Stimulated activated CD8-positive, alpha-beta memory T cell treated with anti-CD3 and anti-CD28 coated beads, Interleukin-15, amount 100 ng/mL, for 24 hours (primary cell): ENCODE data around the gene MAP4K4.

ENCODE experiments used
- DNase-seq: peaks from one replicate; pipeline ENCODE4 v3.0.0-alpha.2; 2020; ENCODE audit warnings: low read depth

The MAP4K4 gene

DNA sequence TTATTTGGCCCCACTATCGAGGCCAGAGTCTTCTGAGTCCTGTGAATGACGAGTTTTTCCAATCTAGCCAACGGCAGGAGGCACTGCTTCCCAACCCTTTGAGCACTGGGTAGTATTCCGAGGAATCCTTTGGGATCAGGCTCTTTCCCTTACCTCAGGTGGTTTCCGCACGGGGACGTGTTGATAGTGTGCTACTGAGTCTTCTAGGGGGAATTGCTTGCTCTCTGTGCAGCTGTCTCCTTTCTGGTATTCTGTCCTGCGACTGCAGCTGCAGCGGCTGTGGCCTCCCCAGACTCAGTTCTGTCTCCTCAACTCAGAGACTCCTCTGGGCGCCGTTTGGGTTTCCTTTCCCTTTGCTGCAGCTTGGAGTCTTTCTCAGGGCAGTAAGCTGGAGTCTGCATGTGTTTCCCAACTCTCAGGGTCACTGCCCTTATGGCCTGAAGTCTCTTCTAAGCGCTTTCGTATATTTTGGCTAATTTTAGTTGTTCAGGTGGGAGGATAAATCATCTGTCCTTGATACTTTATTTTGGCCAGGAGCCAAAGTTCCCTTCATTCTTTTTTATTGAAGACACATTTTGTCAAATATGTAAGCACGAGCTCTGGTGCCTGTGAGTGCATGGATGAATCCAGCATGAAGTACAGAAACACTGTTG, 118.4 kb downstream of the MAP4K4 start:
- no peak for DNase-seq

DNA sequence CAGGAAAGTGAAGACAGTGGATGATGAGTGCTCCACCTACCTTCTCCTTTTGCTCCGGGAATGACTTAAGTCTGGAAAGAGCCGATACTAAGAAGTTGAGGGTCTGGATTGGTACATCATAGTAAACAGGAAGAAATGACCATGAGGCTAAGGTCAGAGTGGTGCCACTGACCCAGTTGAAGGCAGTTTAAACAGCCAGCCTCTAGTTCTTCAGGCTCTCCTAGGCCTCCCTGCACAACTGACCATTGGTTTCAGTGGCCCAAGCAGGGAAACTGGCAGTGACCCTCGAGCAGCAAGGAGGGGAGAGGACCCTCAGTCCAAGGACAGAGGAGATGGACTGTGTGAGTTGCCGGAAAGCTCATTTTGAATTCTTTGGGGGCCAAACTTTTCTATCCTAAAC, 119.1 kb downstream of the MAP4K4 start:
- DNase-seq = no peak

DNA sequence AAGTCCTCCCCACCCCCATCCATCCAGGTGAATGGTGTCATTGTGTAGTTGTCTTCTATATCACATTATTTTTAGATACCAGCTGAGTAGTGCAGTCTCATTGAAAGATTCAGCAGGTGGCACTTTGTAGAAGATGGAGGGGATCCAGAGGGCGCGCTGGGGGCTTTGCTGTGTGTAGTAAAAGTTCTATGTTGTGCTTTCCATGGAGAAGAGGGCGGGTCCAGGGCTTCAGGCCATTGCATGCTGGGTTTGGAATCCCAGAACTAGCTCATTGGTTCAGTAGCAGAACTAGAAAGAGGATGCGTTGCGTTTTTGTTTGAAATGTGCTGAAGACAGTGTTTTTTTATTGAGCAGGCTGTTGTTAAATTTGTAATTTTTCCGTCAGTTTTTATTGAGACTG, 120.0 kb downstream of the MAP4K4 start:
- DNase-seq = no peak

DNA sequence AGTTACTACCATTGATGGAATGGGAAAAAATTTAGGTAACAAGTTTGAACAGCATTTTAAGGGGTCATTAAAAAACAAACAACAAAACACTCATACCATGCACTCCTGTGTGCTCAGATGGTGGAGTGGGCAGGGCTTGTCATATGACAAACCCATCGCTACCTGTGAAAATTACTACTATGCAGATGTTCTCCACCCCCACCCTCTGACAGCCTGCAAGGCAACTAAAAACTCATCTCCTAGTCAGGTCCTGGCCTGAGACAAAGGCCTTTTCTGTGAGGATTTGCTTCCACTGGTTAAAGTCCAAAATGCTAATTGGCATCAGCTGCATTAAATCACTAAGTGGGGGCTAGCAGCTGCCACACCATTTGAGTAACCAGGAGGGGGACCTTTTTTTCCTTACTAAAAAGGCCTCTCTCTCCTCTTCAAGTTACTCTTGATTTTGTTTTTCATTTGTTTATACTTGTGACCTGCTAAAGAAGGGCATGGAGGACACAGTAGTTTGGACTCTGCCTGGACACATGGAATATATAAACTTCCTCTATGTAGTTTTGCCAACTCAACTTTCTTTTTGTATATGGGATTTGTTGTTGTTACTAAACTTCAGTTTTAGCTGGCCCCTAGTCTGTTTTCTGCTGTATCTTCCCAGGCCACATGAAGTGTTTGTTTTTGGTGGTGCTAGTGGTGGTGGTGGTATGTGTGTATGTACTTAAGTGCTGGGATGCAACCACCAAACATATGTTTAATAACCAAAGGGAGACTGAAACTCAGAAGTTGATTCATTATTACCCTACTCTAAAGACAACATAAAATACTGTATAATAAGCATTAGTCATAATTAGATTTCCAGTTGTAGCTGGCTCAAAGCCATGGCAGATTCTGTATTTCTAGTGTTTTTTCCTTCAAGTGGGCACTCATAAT, 121.3 kb downstream of the MAP4K4 start:
- no peak for DNase-seq

DNA sequence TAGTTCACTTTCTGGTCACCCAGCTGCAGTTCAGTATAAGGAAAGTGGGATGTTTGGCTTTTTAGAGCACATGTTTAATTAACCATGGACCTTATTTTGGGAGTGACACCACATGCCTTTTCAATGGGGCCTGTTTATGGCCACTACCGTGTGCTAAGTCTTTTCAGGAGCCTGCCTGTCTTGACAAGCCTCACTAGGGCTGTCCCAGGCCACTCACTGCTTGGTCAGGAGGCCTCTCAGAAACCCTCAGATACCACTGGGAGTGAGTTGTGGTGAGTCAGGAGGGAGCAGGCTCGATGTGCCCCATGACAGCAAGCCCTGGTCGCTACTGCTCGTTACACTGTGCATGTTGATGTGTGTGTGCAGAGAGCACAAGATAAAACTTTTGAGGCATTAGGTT, 123.0 kb downstream of the MAP4K4 start:
- DNase-seq = no peak

DNA sequence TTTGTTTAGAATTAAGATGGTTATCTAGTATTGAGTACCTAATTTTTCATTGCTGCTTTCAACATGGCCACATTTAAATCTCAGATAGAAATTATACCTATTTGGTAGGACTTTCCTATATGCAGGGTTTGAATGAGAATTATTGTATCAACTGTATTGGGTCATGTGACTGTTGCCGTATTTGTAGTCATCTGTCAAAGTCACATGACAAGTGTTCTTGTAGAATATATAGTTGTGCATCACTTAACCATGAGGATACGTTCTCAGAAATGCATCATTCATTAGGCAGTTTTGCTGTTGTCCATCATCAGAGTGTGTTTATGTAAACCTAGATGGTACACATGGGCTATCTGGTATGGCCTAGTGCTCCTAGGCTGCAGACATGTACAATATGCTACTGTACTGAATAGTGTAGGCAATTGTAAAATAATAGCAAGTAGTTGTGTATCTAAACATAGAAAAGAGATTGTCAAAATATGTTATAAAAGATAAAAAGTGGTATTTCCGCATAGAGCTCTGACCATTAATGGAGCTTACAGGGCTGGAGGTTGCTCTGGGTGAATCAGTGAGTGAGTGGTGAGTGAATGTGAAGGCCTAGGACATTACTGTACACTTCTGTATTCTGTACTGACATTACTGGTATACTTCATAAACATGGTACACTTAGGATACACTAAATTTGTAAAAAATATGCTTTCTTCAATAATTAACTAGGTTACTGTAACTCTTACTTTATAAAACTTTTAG, 123.7 kb downstream of the MAP4K4 start:
- DNase-seq = no peak

DNA sequence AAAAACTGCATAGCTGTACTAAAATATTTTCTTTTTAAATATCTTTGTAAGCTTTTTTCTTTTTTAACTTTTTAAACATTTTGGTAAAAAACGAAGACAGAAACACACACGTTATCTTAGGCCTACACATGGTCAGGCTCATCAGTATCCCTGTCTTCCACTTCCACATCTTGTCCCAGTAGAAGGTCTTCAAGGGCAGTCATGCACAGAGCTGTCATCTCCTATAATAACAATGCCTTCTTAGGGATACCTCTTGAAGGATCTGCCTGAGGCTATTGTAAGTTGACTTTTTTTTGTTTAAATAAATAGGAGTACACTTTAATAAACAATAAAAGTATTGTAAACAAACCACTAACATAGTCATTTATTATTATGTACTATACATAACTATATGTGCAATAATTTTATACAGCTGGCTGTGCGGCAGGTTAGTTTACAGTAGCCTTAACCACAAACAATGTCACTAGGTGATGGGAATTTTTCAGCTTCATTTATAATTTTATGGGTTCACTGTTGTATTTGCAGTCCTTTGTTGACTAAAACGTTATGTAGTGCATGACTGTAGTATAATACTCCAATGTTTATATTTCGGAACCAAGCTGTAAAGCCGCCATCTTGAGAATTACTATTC, 124.4 kb downstream of the MAP4K4 start:
- DNase-seq = no peak

DNA sequence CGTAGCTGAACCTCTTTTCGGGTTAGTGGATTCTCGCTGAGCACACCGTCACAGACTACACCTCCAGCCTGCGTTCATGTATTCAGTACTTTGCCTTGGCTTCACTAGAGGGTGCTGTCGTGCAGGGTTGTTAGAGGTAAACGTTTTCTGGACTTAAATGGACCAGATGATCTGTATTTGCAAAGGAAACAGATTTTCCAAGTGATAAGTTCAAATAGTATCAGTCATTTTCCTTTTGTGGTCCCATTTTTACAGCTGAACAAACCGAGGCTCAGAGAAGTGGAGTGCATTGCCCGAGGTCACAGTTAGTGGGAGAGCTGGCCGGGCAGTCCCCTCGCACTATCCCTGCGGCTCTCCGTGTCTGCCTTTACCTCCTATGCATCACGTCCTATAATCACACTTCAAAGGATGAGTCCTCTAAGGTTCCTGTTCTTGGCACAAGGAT, 125.9 kb downstream of the MAP4K4 start:
- no peak for DNase-seq

DNA sequence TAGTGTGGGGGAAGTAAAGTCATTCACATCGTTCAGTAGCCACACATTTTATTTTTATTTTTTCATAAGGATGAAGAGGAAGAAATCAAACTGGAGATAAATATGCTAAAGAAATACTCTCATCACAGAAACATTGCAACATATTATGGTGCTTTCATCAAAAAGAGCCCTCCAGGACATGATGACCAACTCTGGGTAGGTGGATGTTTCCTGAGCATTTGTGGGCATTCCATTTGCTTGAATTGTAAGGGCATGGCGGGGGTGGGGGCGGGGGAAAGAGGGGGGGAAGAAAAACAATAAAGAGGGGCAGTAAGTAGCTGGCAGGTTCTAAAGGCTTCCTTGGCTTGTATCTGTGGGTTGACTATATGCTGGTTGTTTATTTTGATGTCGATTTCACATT, 126.4 kb downstream of the MAP4K4 start:
- DNase-seq = no peak

DNA sequence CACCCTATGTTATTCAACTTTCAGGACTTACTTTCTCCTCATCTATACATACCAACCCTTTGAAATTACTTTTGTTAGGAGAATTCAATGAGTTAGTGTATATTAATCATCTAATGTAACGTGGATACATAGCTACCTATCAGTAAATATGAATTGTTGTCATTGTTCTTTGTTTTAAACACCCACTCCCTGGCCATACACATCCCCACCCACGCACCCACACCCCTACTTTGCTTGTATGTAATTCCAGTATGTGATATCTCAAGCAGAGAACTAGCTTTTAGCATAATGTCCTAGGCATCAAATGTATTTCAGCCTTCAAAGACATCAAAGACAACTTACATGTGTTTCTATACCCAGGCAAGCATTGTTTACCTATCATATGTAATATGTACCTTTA, 129.2 kb downstream of the MAP4K4 start:
- no peak for DNase-seq

DNA sequence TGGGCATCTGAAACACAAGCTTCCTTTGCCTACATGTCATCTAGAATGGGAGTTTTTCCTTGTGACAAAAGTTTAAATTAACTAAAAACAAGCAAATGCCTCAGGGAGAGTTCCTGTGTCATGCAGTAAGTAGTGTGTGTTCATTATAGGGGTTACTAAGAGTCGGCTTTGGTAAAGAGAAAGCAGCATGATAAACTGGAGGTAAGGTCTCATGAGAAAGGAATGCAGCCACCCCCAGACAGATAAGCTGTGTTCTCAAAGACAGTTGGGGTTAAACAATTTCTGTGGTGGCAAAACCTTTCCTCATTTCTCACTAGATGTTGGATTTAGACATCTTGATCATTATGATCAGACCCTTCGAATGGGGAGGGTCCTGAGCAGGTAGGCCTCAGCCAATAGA, 129.7 kb downstream of the MAP4K4 start:
- no peak for DNase-seq

DNA sequence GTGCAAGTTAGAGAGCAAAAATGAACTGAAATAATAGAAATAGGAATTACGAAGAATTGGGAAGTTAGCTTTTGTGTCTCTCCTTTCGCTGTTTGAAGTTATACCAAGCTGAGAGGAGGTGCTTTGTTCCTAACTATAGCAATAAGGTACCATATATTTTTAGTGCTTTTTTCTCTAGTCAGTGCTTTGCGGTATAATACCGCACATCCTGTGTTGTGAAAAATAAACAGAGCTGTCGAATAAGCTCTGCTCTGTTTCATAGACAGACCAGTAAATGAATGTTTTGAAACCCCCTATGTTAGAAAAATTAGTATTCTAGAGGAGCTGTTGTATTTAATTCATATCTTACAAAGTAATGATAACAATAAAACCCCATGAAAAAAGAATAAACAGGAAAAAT, 130.8 kb downstream of the MAP4K4 start:
- no peak for DNase-seq

DNA sequence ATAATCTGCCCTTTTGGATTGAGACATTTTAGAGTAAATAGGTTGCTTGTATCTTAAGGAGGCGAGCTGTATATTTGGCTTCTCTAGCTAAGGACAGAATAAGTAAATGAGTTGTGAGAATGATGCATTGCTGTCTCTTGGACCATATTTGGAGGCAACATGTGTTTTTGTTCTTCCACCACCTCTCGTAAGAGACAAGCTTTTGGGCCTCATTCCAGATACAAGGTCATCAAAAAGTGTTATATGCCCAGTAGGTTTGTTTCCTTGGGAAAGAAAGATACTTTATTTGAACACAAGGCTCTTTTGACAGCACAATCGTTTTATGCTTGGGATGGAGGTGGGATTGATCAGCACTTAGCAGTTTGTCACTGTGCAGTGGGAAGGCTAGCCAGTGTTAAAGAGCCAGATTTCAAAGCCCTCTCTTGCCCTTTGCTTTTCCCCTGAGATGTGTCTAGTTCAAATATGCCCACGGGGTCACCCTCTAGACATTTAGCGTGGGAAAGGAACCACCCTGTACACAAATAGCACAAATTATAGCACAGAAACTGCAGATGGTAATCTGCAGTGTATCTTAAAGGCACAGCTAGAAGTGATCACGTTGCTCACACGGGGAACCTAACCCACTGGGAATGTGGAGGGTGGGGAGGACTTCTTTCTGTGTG, 131.3 kb downstream of the MAP4K4 start:
- DNase-seq = no peak

DNA sequence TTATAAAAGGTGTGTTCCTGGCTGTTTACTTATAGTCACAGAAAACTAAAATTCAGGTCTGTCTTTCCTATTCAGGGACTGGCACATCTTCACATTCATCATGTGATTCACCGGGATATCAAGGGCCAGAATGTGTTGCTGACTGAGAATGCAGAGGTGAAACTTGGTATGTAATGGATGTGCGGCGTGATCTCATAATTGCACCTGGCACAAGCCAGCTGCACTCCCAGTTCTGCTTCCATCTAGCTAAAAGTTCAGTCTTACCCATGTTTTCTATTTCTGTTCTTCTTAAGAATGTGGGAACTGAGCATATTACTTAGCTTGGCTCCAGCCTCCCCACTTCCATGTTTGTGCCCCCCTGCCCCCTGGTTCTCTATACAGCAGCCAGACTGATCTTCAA, 131.9 kb downstream of the MAP4K4 start:
- no peak for DNase-seq

DNA sequence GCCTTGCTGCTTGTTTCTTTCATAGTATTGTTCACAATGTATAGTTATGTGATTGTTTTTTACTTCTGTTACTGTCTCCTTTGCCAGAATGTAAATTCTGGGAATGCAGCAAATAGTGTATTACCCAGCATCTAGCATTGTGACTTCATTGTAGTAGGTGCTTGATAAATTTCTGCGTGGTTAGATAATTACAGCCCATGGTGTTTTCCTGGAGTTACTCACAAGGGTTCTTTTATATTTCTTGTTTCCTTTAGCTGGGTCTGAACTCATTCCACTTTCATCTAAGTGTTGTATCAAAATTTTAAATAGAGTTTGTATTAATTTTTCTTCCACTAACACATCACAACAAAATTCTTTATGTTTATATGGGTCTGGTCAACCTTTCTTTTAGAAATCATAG, 132.6 kb downstream of the MAP4K4 start:
- no peak for DNase-seq

DNA sequence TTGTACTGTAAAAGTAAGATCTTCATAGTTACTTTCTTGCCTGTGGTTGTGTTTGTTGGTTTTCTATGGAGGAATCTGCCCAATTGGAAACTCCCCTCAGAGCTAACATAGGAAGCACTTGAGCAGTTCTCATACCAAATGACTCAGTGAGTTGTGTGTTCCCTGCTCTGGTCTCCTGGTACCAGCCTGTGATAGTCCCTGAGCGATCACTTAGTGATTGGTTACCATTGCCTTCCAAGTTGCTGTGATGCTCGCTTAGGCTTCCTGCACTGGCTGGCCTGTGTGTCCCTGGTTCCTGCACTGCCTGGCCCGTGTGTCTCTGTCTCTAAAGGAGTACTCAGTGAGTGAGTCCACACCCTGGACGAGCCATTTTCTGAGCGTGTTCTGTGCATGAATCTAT, 133.0 kb downstream of the MAP4K4 start:
- DNase-seq = no peak

DNA sequence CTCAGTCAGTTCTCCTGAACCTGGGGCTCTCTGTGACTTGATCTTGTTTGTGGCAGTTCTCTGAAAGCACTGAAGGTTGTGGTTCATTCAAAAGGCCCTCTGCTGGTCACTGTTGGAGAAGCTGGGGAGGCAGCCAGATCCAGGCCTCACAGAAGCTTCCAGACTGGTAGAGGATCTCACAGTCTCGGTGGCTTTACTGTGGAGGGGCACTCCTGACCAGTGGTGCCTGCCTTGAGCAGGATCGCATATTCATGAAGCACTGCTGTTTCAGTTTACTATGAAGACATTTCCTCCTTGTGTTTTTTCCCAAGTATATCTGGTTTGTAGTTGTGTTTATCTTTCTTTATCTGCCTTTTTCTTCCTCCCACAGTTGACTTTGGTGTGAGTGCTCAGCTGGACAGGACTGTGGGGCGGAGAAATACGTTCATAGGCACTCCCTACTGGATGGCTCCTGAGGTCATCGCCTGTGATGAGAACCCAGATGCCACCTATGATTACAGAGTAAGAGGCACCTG, 133.9 kb downstream of the MAP4K4 start:
- DNase-seq = no peak

DNA sequence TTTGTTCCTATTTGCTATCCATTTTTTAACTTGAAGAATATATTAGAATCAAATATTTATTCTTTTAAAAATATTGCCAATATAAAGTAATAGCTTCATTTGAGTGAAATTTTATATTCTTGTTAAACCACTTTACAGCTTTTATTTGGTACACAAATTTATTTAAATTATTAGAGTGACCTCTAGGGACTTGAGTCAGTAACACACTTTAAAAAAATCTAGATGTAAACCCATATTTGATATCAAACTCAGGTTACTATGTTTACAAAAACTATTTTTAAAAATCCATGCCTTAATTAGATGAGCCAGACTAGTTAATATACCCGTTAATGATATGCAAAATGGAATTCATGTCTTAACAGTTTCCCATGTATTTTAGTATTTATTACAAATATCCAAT, 134.6 kb downstream of the MAP4K4 start:
- no peak for DNase-seq

DNA sequence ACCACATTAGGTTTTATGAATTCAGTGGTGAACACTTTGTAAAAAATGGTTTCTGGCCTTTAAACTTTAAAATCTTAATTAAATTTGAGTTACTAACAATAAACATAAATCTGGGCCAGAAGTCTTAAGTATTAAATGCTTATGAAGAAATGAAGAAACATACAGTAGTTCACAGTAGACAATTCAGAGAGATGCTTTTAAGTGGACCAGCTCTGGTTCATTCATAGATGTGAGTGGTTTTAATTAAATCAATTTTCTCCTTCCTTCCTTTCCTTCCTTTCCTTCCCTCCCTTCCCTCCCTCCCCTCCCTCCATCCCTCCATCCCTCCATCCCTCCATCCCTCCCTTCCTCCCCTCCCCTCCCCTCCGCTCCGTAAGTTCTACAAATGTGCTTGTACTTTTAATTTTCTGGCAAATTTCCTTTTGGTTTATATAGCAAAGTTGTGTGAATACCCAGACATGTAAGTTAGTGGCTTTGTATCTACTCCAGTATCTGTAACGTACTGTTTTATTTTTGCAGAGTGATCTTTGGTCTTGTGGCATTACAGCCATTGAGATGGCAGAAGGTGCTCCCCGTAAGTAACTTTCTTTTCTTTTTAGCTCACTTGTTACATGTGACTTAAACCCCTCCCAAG, 136.5 kb downstream of the MAP4K4 start:
- DNase-seq = no peak

DNA sequence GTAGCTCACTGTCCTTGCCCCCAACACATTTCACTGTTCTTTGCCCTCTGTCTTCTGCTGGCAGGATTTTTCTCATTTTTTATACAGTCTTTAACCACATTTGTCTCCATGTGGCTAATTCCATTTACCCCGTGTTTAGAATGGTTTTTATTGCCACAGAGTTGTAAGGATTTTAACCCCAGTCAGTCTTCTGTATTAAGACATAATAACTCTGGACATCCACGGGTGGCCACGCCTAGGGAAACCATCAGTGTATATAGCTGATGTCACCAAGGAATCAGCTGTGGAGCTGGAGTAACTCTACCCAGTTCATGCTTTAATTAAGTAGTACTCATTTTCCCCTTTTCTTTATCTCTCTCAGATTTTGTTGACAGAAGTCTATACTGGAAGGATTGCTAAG, 139.8 kb downstream of the MAP4K4 start:
- DNase-seq = no peak

DNA sequence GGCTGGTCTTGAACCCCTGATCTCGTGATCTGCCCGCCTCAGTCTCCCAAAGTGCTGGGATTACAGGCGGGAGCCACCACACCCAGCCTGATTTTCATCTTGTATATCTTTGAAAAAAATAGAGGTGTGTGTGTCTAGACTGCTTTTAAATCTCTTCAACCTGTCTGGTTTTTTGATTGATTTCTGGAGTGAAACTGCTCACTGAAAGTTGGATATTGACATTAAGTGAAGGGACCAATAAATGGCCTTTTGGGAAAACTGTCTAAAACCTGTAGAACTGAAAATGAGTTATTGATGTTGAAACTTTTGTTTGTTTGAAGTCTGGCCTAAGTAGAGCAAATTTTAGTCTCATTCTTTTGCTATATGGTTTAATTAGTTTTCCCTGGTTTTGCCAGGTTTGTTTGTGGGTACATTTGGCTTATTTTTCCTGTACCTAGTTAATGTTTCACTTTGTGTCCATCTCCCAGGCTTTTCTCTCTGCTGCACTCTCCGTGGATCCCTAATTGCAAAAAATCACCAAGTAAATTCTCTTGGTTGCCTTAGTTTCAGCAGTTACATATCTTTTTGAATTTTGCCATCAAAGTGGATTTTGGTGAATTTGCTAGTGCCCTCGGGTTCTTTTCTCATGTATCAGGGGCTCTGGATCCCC, 144.3 kb downstream of the MAP4K4 start:
- DNase-seq = no peak
